HG03108 (cell line): Measurements from ENCODE around the gene CUX1.
"Not testable (repeated sequence)": the region's sequence is repeated elsewhere in the genome, so short reads cannot be mapped to it uniquely, and the experiment has no call there.

ENCODE experiments used
- ATAC-seq: cut with Tn5 transposase; IDR thresholded peaks from one replicate; pipeline ENCODE4 v1.9.1; 2021; ENCODE audit warnings: moderate library complexity; ENCODE audit not compliant: unreplicated experiment

Gene CUX1

DNA sequence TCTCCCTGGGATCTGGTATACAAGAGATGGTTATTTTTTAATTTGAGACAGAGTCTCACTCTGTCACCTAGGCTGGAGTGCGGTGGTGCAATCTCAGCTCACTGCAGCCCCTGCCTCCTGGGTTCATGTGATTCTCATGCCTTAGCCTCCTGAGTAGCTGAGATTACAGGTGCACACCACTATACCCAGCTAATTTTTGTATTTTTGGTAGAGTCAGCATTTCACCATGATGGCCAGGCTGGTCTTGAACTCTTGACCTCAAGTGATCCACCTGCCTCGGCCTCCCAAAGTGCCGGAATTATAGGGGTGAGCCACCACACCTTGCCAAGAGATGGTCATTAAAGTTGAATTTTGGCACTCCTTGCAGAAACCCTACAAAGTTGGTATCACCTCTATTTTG is 71.1 kb downstream of the CUX1 start:
- ATAC-seq: not testable (repeated sequence)

GRCh38 chr7:101890749-101891523 is 73.5 kb downstream of the CUX1 start:
- no peak for ATAC-seq

DNA sequence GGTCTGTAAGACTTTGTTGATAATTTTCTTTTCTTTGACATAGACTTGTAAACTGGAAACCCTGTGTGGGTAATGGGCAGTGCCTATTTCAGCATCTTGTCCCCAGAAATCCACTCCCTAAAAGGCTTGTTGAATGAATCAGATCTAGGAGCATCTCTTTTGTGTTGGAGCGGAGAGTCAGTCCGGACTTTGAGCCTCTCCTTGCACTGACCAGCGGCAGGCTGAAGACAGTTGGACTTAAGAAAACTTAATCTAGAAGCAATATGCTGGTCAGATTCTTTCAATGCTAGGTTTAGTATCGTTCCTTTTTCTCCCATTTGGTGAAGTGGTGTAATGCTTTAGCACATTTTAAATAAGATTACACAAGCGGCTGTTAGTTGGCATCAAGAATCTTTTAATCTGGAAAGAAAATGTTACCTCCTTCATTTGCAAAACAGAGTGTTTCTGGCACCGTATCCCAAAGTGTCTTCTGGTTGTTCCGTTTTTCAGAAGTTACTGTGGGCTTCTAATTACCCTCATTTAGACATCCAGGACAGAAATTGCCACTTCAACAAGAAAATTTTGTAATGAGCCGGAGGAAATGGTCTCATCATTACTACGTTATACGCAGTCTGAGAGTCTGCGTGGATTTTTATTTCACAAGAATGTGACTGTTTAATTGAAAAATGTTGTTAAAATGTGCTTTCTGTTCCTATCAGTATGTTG is 74.7 kb downstream of the CUX1 start:
- ATAC-seq: no peak

- ATAC-seq: no peak
Measured at GRCh38 chr7:101893341-101894082, 76.1 kb downstream of the CUX1 start.

GRCh38 chr7:101896316-101896715 is 78.9 kb downstream of the CUX1 start:
- no peak for ATAC-seq

GRCh38 chr7:101896941-101897340 is 79.5 kb downstream of the CUX1 start:
- ATAC-seq: no peak

DNA sequence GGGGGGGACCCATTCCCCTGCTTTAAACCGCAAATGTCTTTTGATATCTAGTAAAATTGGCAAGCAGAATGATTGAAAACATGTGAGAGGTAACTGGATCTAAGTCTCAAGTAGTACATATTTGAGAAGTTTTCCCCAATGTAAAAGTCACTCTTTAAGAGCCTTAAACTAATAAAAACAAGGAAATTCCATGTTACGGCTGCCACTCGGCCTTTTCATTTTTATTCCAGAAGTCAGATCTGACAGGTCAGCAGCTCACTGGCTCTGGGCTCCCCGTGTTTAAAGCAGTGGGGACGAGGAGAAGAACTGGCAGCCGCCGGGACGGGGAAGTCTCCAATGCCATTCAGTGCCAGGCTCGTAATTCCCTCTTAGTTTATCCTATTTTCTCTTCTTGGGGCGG is 80.7 kb downstream of the CUX1 start:
- ATAC-seq: no peak

GRCh38 chr7:101899616-101900015 is 82.2 kb downstream of the CUX1 start:
- no peak for ATAC-seq

GRCh38 chr7:101900103-101900502 is 82.7 kb downstream of the CUX1 start:
- no peak for ATAC-seq

DNA sequence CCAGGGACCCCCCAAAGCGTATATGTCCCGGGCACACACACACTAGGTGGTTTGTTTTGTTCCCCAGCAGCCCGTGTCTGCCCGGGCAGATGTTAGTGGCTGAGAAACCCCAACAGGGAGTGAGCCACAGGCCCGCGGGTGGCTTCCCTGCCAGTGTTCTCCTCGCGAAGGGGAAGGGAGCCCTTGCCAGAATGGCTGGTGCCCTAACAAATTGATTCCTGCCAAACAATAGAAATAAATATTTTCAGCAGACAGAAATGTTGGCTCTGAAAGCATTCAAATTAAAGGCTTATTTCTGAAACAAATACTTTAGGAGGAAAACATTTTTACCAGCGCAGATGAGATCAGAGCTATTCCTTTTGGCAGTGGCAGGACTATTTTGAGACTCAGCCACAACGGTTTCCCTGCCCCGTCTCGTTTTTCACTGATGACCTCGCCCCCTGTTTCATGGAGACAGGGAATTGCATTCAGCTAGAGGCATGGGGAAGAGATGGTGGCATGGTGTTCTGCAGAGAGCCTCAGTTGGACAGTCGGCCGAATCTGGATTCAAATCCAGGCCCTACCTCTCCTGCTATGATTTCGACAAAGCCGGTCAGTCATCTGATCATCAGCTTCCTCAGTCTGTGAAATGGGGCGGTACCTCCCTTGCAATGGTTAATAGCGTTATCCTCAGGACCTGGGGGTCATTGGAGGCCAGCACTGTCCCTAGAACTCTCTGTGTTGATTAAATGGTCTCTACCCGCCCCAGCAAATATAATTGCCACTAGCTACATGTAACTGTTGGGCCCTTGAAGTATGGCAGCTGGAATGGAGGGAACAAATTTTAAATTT is 84.5 kb downstream of the CUX1 start:
- ATAC-seq: no peak

GRCh38 chr7:101902680-101903514 is 85.5 kb downstream of the CUX1 start:
- no peak for ATAC-seq

GRCh38 chr7:101903515-101903868 is 86.1 kb downstream of the CUX1 start:
- no peak for ATAC-seq

GRCh38 chr7:101904019-101904418 is 86.6 kb downstream of the CUX1 start:
- ATAC-seq: no peak

DNA sequence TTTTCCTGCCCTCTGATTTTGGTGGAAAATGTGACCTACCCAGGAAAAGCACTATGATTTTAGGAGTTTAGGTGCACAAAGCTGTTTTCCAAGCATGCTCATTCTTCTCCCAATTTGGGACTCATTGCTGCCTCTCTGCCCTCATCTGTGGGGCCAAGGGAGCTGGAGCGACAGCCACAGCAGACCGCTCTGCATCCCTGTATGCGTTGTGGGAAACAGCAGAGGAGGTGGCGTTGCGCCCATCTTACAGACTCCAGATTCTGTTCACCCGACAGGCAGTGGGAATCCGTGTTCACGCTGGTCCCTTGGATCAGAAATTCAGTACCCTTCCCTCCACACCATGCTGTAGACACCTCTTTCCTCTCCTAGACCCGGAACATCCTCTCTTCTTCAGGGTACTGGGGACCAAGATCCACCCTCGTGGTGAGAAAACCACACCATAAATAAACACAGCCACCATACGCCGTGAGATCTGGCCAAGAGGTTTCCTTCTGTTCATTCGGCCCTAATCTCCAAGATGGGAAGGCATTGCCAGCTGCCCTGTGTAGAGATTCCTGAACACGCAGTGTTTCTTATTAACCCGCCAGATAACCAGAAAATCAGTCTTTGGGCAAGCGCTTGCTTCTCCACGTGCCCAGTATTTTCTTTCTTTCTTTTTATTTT is 87.9 kb downstream of the CUX1 start:
- ATAC-seq: no peak

DNA sequence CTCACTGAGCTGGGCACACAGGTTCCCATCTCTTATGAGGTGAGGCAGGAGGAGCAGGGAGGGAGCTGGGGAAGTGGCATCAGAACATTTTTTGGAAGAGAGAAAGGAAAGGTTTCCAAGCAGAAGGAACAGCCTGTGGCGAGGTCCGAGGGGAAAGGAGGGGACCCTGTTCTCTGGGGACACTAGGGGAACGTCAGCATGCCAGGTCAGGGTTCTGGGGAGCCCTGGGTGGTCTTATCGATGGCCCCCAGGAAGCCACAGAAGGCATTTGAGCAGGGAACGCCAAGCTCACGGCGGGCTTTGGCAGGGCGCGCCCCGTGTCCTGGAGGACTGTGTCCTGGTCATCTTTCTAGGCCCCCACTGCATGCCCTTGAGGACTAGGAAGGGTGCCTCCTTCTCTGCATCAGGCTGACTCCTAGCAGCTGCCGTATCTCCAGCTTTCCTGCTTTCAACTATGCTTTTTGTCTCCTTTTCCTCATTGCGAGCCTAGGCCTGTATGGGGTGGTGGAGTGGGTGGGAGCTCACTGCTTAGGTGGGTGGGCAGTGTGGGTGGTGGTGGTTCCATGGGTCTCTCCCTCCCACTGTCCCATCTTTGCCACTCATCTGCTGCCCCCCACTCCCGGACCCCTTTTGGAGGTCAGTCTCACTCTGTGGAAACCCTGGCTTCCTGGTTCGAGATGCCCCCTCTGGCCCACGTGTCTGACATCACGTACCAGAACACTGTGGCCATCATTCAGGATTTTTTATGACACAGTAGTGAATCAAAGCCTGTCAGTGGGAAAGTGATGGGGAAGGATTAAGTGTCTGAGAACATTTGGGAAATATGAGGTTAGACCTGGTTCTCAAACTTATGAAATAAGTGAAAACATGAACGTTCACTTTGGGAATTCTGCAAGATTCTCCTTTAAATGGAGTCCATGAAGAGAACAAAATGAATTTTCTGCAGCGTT is 89.1 kb downstream of the CUX1 start:
- no peak for ATAC-seq

- no peak for ATAC-seq
Measured at GRCh38 chr7:101910991-101911799, 93.8 kb downstream of the CUX1 start.

DNA sequence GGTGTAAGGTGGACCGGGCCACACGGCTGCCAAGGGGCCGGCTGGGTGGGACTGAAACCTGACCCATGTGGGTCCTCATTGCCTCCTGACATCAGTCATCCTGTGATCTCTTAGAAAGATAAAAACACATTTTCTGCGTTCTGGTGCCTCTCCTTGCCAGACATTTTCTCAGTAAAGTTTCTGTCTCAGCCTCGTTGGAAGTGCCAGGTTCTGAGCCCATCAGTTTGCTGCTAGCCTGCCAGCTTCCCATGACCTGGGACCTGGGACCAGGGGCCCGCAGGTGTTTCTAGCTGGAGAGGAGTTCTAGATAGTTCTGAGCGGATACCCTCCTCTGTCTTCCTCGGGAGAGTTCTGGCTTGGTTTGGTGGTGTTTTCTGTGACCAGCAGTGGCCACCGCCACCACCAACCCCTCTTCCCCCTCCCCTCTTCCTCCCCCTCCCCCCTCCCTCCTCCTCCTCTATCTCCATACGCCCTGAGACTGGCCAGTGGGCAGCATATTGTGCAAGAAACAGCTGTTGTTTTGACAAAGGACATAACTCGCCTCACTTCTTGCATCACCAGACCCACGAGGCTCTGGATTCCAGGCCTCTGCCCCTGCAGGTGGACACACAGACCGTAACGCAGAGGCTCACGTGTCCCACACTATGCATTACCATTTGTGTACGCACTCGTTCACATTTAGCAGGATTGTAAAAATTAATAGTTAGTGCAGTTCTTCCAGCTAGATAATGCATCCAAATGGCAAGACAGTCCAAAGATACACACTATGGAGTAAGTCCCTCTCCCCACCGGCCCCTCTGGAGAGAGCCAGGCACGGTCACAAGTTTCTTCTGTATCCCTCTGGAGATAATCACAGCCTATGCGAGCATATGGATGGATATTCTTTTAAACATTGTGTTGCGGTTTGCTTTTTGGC is 94.6 kb downstream of the CUX1 start:
- no peak for ATAC-seq
